Testis (tissue), 2 donors: ENCODE results near the gene SSPN.

Source experiments
- CTCF ChIP-seq, 3 experiments: fragments of 450-650 bp in 2 of 3; fragments of 200-600 bp in 1 of 3; sonication (generic) in 1 of 3; IDR thresholded peaks; one replicate each; pipeline ENCODE4 v1.5.1; 2016 to 2019; ENCODE audit warnings: antibody characterized with exemption in 3 of 3, mild to moderate bottlenecking in 2 of 3, moderate library complexity in 1 of 3
- POLR2A ChIP-seq: fragments of 450-650 bp; IDR thresholded peaks from one replicate; pipeline ENCODE4 v1.6.1; 2017; ENCODE audit warnings: antibody characterized with exemption, mild to moderate bottlenecking, moderate library complexity

GRCh38 chr12:26153421-26154154, 41.8 kb upstream of the SSPN start:
- no peak for TF ChIP-seq POLR2A
- peak in 1 of 3 experiments; percentile 6 for TF ChIP-seq CTCF (IDR thresholded peaks at IDR 0.05)
